Activated CD4-positive, alpha-beta T cell treated with anti-CD3 and anti-CD28 coated beads, Interleukin-2, amount 50 U/mL, for 4 hours (primary cell): ENCODE data around the gene RIPPLY3.
"Not testable (repeated sequence)": the region's sequence is repeated elsewhere in the genome, so short reads cannot be mapped to it uniquely, and the experiment has no call there.

Experiments used
- DNase-seq, 2 experiments: peaks; one replicate each; pipeline ENCODE4 v3.0.0-alpha.2; 2020

Gene RIPPLY3

GRCh38 chr21:36981977-36982700 is 24.4 kb upstream of the RIPPLY3 start:
- no peak for DNase-seq

GRCh38 chr21:36985751-36986594 is 20.5 kb upstream of the RIPPLY3 start:
- DNase-seq: no peak

GRCh38 chr21:36987845-36988244 is 18.7 kb upstream of the RIPPLY3 start:
- no peak for DNase-seq

- no peak for DNase-seq
These were observed 18.0 kb upstream of the RIPPLY3 start for GRCh38 chr21:36988536-36988935.

GRCh38 chr21:36989199-36989698 is 17.3 kb upstream of the RIPPLY3 start:
- DNase-seq: not testable (repeated sequence)

- DNase-seq: peak; percentile 64 to 71
These were observed 16.6 kb upstream of the RIPPLY3 start for GRCh38 chr21:36989699-36990507.

GRCh38 chr21:36990508-36991205 is 15.8 kb upstream of the RIPPLY3 start:
- DNase-seq: no peak

GRCh38 chr21:36992671-36993070 is 13.8 kb upstream of the RIPPLY3 start:
- no peak for DNase-seq

GRCh38 chr21:36994501-36995158 is 11.9 kb upstream of the RIPPLY3 start:
- DNase-seq: no peak

- not testable (repeated sequence) for DNase-seq
These were observed 11.2 kb upstream of the RIPPLY3 start for GRCh38 chr21:36995285-36995684.

GRCh38 chr21:36999131-36999898 is 7.2 kb upstream of the RIPPLY3 start:
- DNase-seq: no peak

- no peak for DNase-seq
These were observed 6.1 kb upstream of the RIPPLY3 start for GRCh38 chr21:37000381-37000780.

GRCh38 chr21:37001441-37001840 is 5.1 kb upstream of the RIPPLY3 start:
- DNase-seq: no peak

- DNase-seq: not testable (repeated sequence)
These were observed 3.7 kb upstream of the RIPPLY3 start for GRCh38 chr21:37002851-37003250.

GRCh38 chr21:37003917-37004316 is 2.6 kb upstream of the RIPPLY3 start:
- not testable (repeated sequence) for DNase-seq

GRCh38 chr21:37005548-37006485 is 685 bp upstream of the RIPPLY3 start:
- DNase-seq: no peak

- no peak for DNase-seq
These were observed 2.2 kb downstream of the RIPPLY3 start for GRCh38 chr21:37008724-37009123.

- DNase-seq: peak; percentile 70 to 73
These were observed 3.3 kb downstream of the RIPPLY3 start for GRCh38 chr21:37009740-37010341.

GRCh38 chr21:37017951-37018679 is 11.6 kb downstream of the RIPPLY3 start:
- DNase-seq: no peak
